ENCODE data around the gene ADAMTS20. TPM values are rescaled to one million over a fixed set of nuclear protein-coding genes. Genes with fewer than 3 reads are reported as not detected.
"Not testable (repeated sequence)": the region's sequence is repeated elsewhere in the genome, so short reads cannot be mapped to it uniquely, and the experiment has no call there.

Gene ADAMTS20
- total RNA-seq, 6 donors from 2014 or later = not detected

- ATAC-seq (ENCODE audit: low FRiP score in 2 of 2) (no peak), DNase-seq (no peak)
- no peak overlapping the region for H3K4me3 ChIP-seq
- H3K27me3 ChIP-seq = no peaks in the 10 kb centered on the region
- H3K36me3 ChIP-seq = no peaks in the 10 kb centered on the region
- H3K4me1 ChIP-seq = no peaks in the 10 kb centered on the region
- peaks cover 0 to 16% (median 7%) of the 10 kb centered on the region in 4 donors for H3K9me3 ChIP-seq
- WGBS, 2 donors = 49 to 79% methylated on average over 1 of the region's 1 CpG
- H3K27ac ChIP-seq = no peak overlapping the region
- no peak for TF ChIP-seq POLR2A (IDR thresholded peaks at IDR 0.05)
- no peak for TF ChIP-seq CTCF (IDR thresholded peaks at IDR 0.05)
- no peak for TF ChIP-seq POLR2AphosphoS5 (IDR thresholded peaks at IDR 0.05)
- no peak for TF ChIP-seq EP300 (IDR thresholded peaks at IDR 0.05)
Measured at GRCh38 chr12:43345023-43345422, 207.0 kb downstream of the ADAMTS20 start.

GRCh38 chr12:43341785-43342313 is 210.2 kb downstream of the ADAMTS20 start:
- not testable (repeated sequence) for H3K27ac ChIP-seq; DNase-seq; H3K27me3 ChIP-seq; H3K4me1 ChIP-seq; H3K4me3 ChIP-seq; ATAC-seq (ENCODE audit: low FRiP score in 2 of 2); H3K36me3 ChIP-seq
- WGBS, 2 donors = 73% methylated on average over 3 of the region's 3 CpGs
- peaks cover 0 to 16% (median 7%) of the 10 kb centered on the region in 4 donors for H3K9me3 ChIP-seq

DNA sequence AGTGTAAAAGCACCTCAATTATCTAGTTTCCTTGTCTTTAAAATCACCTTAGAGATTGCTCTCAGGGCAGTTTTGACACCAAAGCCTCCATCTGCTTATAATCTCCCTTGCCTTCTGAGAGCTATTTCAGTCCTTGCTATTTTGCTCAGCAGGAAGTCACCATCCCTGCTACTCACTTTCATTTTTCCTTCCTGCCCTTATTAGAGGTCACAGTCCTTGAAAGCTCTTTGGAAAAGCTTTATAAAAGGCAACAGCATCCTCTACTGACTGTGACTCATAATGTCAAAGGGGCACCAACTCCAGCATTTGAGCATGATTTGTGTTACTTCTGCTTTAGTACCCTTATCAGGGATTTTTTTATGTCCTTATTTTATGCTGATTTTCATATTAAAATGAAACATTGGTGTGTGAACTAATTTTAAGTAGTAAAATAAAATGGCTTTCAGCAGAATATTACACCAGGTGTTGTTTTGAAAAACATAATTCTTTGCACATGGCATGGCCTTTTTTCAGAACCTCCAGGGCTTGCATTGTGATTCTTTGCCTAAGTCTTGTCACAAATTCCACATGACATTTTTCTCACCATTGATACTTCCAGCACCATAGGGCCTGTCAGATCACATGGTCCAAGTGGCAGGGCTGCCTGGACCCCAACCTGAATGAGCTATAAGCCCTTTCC is 213.0 kb downstream of the ADAMTS20 start:
- no peaks in the 10 kb centered on the region for H3K27me3 ChIP-seq
- DNase-seq (no peak), ATAC-seq (ENCODE audit: low FRiP score in 2 of 2) (peak; percentile 68 to 83)
- no peak for TF ChIP-seq POLR2AphosphoS5 (IDR thresholded peaks at IDR 0.05)
- no peak for TF ChIP-seq POLR2A (IDR thresholded peaks at IDR 0.05)
- TF ChIP-seq CTCF (IDR thresholded peaks at IDR 0.05) = peak in 5 of 6 experiments; percentile 22 to 63 (median 39)
- TF ChIP-seq EP300 (IDR thresholded peaks at IDR 0.05) = no peak
- H3K9me3 ChIP-seq = peaks cover 0 to 4% (median 0%) of the 10 kb centered on the region in 4 donors
- H3K4me1 ChIP-seq = peaks cover 5 to 9% (median 7%) of the 10 kb centered on the region in 4 donors
- peak overlapping the region in 1 of 4 donors; percentile 2 for H3K27ac ChIP-seq
- no peaks in the 10 kb centered on the region for H3K36me3 ChIP-seq
- H3K4me3 ChIP-seq = no peak overlapping the region

- no peak for DNase-seq
- TF ChIP-seq POLR2AphosphoS5 (IDR thresholded peaks at IDR 0.05) = no peak
- no peak for TF ChIP-seq CTCF (IDR thresholded peaks at IDR 0.05)
- TF ChIP-seq EP300 (IDR thresholded peaks at IDR 0.05) = no peak
- TF ChIP-seq POLR2A (IDR thresholded peaks at IDR 0.05) = no peak
Measured at GRCh38 chr12:43337571-43338444, 214.2 kb downstream of the ADAMTS20 start.

GRCh38 chr12:43336962-43337555 is 214.9 kb downstream of the ADAMTS20 start:
- DNase-seq = no peak
- no peak overlapping the region for H3K27ac ChIP-seq
- peaks cover 5 to 9% (median 7%) of the 10 kb centered on the region in 4 donors for H3K4me1 ChIP-seq
- no peaks in the 10 kb centered on the region for H3K27me3 ChIP-seq
- no peaks in the 10 kb centered on the region for H3K9me3 ChIP-seq
- 42 to 46% methylated on average over 1 of the region's 1 CpG for WGBS, 2 donors
- H3K36me3 ChIP-seq = no peaks in the 10 kb centered on the region
- peak in 1 of 2 donors; percentile 65 for ATAC-seq (ENCODE audit: low FRiP score in 2 of 2)
- TF ChIP-seq POLR2AphosphoS5 (IDR thresholded peaks at IDR 0.05) = no peak
- no peak for TF ChIP-seq EP300 (IDR thresholded peaks at IDR 0.05)
- TF ChIP-seq POLR2A (IDR thresholded peaks at IDR 0.05) = no peak
- TF ChIP-seq CTCF (IDR thresholded peaks at IDR 0.05) = peak in 5 of 6 experiments; percentile 10 to 37 (median 29)
- no peak overlapping the region for H3K4me3 ChIP-seq

More at GRCh38 chr12:43337571-43338444, 214.2 kb downstream of the ADAMTS20 start:
- 39 to 55% methylated on average over 4 of the region's 4 CpGs for WGBS, 2 donors
- H3K4me1 ChIP-seq = peaks cover 5 to 9% (median 7%) of the 10 kb centered on the region in 4 donors
- ATAC-seq (ENCODE audit: low FRiP score in 2 of 2) = no peak
- H3K27me3 ChIP-seq = no peaks in the 10 kb centered on the region
- no peaks in the 10 kb centered on the region for H3K9me3 ChIP-seq
- peak overlapping the region in 1 of 4 donors; percentile 2 for H3K27ac ChIP-seq
- no peak overlapping the region for H3K4me3 ChIP-seq
- H3K36me3 ChIP-seq = no peaks in the 10 kb centered on the region

Measured in upper lobe of left lung (tissue), 6 donors.